Activated effector memory CD4-positive, alpha-beta T cell treated with anti-CD3 and anti-CD28 coated beads, Interleukin-2, amount 50 U/mL, for 16 hours (primary cell): ENCODE data around the gene ZNF554.
"Not testable (repeated sequence)": the region's sequence is repeated elsewhere in the genome, so short reads cannot be mapped to it uniquely, and the experiment has no call there.

Source experiments
- DNase-seq: peaks from one replicate; pipeline ENCODE4 v3.0.0-alpha.2; 2020

ZNF554 gene

DNA sequence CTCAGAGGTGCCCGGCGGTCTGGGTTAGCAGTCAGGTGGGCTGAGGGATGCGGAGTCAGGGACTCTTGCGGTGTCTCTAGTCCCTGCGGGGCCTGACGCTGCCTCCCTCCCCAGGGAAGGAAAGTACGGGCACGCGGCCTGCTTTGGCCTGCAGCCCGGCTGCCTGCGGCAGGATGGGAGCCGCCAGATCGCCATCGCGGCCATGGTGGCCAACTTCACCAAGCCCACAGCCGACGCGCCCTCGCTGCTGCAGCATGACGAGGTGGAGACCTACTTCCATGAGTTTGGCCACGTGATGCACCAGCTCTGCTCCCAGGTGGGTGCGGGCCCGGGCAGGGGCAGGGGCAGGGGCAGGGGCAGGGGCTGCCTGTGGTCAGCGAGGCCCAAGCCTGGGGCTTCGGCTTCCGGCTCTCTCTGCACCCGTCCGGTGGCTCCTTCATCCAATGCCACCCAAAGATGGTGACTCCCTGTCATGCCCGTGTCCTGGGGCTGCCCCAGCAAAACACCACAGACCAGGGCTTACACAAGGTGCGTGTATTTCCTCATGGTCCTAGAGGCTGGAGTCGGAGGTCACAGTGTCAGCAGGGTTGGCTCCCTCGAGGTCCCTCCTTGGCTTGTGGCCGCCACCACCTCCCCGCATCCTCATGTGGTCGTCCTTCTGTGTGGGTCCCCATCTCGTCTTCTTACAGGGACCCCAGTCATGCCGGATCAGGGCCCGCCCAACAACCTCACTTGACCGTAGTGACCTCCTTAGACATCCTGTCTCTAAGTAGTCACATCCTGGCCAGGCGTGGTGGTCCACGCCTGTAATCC is 11.3 kb upstream of the ZNF554 start:
- no peak for DNase-seq

DNA sequence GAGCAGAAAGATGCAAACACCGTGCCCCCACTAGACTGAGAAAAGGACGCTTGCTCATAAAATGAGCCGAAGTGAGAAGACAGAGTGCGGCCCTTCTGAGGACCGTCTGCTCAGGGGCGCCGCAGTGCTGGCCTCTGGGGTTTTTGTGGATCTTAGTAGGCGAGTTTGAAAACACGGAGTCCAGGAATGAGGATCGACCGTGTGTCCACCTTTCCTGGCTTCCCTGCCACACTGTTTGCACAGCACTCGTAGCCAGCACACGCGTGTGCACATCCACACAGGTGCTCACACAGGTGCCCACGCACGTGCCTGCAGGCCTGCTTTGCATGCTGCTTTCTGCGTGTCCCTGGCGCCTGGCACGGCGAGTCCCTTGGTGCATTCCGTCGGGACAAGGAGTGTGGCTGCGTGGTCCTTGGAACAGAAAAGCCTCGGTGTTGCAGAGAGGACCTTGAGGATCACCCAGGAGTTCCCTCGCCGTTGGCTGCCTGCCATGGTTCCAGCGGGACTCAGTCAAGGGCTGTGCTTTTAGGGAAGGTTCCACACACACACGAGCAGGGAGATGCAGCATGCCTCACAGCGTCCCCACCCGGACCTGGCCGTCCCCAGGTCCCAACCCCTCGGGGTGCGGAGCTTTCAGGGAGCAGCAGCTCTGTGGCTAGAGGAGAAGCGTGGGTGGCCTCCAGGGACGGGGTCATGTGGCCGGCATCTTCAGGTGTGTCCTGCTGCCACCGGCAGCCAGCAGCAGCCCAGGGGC is 10.1 kb upstream of the ZNF554 start:
- DNase-seq, result no peak

DNA sequence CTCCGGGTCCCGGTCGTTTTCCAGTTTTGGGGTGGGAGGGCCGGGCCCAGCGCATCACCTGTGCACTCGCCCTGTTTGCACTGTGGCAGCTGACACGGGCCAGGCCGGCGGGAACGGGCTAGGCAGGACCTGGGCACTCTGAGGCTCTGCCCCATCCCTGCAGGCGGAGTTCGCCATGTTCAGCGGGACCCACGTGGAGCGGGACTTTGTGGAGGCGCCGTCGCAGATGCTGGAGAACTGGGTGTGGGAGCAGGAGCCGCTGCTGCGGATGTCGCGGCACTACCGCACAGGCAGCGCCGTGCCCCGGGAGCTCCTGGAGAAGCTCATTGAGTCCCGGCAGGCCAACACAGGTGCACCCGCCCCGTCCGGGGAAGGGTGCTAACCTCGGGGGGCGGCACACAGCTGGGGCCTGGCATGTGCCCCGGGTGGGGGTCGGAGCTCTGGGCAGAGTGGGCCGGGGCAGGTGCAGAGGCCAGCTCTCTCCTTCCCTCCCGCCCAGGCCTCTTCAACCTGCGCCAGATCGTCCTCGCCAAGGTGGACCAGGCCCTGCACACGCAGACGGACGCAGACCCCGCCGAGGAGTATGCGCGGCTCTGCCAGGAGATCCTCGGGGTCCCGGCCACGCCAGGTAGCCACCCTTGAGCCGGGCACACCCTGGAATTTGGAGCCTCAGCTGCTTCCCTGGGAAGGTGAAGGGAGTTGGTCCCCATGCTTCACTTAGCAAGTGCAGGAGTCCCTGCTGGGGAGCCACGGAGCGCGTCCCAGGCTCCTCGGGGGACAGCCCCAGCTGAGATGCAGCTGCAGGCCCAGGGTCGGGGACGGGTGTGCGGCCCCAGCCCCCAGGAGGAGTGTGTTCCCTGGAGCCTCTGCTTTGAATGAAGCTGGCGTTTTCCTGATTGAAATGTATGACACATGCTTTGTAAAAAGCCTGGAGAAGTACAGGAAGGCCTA is 9.3 kb upstream of the ZNF554 start:
- no peak for DNase-seq

DNA sequence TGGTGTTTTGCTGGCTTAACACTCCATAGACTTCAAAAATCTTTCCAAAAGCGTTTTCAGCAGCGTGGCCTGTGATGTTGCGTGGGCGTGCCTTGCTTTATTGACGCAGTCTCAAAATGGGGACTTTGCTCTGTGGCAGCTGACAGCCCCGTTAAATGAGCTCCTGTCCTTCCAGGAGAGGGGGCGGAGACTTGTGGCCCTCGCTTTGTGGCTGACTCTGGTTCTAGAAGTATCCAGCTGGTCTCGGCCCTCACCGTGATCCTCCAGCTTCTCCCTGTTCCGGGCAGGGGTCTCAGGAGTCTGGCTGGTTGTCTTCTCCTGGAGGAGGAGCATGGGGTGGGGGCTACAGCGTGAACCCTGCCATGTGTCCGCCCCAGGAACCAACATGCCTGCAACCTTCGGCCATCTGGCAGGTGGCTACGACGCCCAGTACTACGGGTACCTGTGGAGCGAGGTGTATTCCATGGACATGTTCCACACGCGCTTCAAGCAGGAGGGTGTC is 8.4 kb upstream of the ZNF554 start:
- DNase-seq, result no peak

DNA sequence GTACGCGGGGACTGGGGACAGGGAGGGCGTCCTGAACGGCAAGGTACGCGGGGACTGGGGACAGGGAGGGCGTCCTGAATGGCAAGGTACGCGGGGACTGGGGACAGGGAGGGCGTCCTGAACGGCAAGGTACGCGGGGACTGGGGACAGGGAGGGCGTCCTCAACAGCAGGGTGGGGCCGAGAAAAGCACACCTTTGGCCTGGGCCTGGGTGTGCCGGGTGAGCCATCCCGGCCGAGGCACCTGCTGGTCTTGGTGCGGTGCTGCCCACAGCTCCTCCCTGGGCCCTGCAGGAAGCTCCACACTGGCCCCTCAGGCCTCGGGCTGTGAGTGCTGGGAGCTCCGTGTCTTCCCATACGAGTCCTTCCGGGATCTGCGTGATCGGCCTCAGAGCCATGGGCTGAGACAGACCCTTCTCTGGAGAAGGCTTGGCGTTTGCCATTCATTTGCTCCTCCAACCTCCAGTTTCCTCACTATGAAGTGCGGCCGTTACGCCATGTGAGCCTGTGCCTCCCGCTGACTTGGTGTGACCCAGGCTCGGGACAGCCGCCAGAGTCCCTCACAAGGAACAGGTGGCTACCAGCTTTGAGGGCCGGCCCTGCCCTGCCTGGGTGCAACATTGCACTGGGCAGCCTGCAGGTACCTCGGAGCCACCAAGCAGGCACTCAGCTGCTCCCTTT is 7.8 kb upstream of the ZNF554 start:
- no peak for DNase-seq

DNA sequence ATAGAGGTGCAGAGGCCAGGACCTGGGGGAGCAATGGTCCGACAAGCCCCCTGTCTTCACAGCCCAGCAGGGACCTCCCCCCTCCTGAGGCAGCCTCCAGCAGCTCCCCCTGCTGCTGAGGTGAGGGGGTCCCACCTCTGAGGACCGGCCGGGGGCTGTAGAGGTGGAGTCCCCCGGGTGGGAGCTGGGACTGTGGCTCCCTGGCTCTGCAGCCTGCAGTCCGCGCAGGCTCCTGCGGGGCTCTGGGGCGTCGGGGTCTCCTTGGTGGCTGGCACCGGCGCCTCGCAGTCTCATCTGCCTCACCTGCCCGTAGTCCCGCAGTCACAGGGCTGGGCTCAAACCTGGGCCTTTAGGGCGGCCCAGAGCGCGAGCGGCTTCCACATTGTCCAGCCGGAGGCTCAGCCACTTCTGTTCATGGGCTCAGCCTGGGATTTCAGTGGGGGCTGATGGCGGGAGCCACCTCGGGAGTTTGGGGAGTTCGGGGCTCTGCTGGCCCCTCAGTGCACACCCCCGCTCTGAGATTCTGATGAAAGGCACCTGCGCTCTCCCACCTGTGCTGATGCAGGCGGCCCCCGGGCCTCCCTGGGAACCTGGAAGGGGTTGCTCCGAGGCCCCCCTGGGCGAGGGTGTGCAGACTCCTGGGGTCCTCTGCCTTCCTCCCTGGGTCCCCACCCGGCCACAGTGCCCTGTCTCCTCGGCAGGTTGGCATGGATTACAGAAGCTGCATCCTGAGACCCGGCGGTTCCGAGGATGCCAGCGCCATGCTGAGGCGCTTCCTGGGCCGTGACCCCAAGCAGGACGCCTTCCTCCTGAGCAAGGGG is 7.0 kb upstream of the ZNF554 start:
- DNase-seq, result no peak

DNA sequence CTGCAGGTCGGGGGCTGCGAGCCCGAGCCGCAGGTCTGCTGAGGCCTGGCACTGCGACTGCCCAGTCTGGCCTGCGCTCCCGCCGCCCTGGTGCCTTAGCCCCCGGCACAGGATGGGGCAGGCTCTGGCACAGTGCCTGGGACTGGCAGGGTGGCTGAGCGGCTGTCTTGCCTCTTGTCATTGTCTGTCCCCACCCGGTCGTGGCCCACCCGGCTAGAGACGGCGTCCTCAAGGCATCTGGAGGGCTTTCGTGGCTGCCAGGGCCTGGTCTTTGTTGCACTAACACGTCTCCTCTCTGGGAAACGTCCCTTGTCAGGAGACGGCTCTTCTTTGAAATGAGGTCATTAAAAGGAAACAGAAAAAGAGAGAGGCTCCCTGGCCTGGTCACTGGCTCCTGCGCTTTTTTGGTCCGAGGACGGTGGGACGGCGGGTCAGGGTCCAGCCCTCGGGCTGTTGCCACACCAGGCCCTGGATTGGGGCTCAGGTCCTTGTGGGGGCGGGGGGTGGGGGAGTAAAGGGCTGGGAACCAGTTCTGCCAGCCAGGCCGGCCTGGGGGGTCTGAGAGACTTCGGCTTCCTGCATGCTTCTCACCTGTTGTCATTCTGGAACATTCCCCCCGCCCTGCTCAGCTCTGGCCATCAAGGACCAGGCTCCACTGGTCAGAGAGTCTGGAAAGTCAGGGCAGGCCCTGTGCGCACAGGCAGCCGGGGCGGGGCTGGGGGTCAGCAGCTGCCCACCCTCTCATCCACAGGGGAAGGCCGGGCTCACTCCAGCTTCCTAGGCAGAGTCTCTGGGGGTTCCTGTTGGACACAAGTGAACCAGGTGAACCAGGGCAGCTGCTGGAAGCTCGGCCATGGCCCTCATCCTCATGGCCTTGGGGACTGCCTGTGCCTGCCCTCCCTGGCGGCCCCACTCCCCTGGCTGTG is 6.2 kb upstream of the ZNF554 start:
- no peak for DNase-seq

DNA sequence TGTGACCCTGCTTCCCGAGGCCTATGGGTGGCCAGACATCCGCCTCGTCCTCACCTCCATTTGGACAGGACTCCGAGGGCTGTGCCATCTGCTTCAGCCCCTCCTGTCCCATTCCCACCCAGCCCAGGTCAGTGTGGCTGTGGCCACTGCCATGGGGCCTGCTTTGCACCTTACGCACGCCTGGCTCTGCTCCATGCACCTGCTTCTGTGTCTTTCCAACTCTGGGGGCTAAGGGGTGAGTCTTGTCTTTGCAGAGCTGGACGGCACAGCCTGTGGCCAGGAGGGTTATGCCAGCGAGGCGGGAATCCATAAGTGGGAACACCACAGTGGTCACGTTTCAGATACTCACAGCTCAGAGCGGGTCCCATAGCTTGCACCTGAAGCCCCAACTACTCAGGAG is 5.2 kb upstream of the ZNF554 start:
- DNase-seq, result no peak

DNA sequence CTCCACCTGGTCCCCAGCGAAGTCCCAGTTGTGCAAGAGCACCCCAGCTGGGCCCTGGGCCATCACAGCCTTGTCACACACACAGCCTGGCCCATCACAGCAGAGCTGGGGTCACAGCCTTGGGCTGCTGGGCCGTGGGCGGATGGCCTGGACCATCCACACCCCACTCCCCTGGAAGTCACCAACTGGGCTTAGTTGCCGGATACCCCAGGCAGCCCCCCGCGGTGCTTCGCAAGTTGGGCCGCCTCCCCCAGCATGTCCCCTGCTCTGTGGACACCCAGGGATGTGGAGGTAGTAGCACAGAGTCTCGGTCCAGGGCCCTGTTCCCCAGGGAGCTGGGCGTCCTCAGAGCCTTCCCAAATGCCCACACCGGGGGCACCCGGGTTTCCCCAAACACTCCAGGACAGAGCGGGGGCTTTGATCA is 4.5 kb upstream of the ZNF554 start:
- DNase-seq, result no peak

DNA sequence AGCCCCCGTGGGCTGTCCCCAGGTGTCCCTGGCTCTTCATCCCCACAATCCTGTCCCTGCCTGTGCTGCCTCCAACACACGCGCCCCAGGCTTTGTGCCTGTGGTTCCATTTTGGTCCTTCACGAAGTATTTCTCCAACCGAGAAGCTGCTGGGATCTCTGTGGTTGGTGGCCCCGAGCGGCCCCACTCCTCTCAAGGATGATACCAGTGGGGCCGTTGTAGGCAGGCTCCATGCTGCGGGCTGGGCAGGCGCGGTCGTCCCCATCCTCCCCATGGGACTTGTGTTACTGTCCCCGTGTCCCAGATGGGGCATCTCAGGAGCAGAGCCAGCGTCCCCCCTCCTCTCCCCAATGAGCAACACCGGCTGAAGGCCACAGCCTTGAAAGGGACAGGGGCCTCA is 3.7 kb upstream of the ZNF554 start:
- no peak for DNase-seq

DNA sequence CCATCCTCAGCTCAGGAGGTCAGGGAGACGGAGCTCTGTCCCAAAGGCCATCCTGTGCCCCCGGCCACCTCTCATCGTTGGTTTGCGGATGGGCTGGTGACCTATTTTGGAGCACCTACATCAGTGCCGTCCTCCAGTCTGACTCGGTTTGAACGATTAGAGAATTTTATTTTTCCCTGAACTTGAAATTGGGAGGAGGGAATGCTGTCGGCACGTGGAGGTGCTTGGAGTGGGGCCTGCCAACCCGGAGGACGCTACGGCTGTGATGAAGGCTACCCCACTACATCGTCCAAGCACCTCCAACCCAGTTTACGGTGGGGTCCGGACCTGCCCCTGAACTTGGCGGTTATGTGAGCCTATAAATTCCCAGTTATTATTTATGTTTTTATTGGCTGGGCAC is 3.0 kb upstream of the ZNF554 start:
- DNase-seq, result no peak

DNA sequence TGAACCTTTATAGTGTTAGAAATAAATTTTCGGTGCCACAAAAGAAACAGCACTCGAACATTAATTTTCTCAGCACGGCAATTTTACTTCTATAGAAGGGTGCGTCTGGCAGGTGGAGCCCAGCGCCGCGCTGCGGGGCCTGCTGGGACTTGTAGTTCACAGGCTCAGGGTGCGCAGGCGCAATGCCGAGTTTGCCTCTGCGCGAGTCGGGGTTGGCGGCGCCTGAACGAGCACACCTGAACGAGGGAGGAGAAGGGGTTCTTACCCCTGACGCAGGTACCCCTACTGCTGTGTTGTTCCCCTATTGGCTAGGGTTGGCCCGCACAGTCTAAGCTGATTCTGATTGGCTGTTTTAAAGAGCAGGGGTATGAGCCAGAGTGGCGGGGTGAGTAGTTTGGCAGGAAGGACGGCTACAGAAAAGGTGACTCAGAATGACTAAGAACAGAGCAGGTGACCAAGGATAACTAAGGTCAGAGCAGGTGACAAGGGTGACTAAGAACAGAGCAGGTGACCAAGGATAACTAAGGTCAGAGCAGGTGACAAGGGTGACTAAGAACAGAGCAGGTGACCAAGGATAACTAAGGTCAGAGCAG is 2.3 kb upstream of the ZNF554 start:
- not testable (repeated sequence) for DNase-seq

DNA sequence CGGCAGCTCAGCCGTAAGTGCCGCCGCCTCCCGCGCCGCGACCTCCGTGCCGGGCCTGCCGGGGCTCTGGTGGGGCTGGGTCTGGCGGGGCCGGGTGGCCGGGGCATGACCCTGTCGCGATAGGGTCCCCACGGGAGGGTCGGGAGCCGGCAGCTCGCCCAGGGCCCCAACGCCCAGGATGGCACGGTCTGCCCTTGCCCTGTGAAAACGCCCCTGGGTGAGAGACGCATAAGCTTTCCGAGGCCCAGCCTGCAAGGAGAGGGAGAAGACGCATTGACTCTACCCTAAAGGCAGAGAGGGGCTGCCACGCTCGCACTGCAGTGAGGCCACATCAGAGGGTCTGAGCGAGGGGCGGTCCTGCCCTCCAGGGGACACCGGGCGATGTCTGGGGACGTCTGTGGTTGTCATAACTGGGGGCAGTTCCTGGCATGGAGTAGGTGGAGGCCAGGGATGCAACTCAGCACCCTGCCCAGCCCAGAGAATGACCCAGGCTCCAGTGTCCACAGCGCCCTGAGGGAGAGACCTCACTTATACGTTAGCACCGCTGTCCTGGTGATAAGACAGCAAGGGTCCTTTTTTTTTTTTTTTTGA is 539 bp downstream of the ZNF554 start:
- DNase-seq, result no peak

DNA sequence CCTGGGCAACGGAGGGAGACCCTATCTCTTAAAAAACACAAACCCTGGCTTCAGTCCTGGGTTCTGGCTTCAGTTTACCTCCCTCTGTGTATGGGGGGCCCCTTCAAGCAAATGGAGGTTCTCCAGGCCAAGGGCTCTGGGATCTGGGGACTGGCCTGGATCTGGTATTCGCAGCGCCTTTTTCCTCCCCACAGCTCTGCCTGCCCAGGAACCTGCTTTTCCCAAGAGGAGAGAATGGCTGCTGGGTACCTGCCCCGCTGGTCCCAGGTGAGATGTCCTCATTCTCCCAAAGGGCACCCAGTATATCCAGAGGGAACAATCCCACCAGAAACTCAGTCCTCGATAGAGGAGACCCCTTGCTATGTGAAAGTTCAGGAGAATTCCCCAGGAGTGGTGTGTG is 3.2 kb downstream of the ZNF554 start:
- no peak for DNase-seq

DNA sequence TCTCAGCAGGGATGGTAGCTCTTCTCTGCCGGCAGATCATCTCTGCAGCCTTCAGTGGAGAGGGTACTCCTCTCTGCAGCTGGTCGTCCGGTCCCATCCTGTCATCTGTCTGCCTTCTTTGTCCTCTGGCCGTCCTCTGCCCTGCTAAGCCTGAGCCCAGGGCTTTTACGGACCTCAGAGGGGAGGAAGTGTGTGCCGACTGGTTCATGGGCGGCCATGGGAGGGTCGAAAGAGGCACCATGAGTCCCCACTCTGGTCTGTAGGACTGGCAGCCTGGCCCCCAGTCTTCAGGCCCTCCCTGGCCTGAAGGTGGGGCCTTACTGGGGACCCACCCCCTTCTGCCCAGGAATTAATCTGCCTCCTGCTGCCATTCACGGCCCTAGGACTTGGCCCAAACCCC is 4.0 kb downstream of the ZNF554 start:
- no peak for DNase-seq

DNA sequence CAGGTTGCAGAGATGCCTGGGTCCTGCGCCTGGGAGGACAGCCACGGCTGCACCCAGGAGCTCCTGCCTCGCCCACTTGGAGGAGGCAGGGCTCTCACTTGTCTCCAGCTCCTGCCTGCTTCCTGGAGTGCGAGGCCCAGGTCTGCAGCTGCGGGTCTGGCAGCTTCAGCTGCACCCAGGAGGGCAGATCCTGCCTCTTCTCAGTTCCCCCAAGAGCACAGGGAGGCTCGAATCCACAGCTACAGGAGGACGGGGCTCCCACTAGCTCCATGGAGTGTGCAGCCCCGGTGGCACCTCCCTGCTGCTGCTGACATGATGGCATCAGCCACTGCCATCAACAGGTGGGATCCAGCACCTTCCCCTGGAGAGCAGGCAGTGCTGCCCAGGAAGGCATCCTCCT is 4.5 kb downstream of the ZNF554 start:
- DNase-seq, result no peak

DNA sequence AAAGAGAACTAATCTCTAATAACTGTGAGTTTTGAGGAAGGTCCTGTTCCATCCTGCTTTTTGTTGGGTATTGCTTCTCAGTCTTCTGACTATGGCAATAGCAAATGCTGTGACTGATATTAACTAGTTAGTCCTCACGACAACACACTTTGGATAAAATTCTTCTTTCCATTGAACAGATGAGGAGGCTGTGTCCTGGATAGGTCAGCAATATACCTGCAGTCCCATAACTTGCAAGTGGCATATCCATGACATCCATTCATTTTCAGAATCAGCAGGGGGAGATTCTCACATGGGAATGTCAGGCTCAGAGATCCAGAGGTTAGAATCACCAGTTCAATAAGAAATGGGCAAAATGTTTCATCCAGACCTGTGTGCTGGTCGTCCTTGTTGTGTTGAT is 7.4 kb downstream of the ZNF554 start:
- DNase-seq, result no peak

DNA sequence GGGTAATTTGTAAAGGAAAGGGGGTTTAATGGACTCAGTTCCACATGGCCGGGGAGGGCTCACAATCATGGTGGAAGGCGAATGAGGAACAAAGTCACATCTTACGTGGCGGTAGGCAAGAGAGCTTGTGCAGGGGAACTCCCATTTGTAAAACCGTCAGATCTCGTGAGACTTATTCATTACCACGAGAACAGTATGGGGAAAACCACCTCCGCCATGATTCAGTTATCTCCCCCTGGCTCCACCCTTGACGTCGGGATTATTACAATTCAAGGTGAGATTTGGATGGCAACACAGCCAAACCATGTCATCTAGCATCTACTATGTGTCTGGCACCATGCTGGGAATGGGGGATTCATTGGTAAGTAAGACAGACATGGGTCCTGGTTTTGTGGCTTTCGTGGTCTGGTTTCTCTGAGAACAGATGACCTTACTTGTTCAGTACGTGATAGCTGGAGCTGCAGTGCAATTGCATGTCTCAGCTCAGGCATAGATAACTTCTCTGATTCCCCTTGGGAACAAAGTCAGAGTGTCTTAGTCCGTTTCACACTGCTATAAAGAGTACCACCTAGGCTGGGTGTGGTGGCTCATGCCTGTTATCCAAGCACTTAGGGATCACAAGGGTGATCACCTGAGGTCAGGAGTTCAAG is 8.3 kb downstream of the ZNF554 start:
- no peak for DNase-seq

DNA sequence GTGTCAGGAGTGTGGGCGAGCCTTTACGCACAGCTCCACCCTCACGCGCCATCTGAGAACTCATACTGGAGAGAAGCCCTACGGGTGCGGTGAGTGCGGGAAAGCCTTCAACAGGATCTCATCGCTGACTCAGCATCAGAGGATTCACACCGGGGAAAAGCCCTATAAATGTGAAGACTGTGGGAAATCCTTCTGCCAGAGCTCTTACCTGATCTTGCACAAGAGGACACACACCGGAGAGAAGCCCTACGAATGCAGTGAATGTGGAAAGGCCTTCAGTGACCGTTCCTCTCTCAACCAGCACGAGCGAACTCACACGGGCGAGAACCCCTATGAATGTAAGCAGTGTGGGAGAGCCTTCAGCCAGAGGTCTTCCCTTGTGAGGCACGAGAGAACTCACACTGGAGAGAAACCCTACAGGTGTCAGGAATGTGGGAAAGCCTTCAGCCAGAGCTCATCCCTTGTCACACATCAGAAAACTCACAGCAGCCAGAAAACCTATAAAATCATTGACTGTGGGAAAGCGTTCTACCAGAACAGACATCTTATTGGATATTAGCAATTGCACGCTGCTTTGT is 14.7 kb downstream of the ZNF554 start:
- no peak for DNase-seq
